Measurements from ENCODE around the gene GMCL1. TPM values are rescaled to one million over a fixed set of nuclear protein-coding genes. Genes with fewer than 3 reads are reported as not detected.

GMCL1 gene
- total RNA-seq, 1 donor from 2014 or later, result 12.7 TPM

GRCh38 chr2:69923116-69923515, 93.7 kb downstream of the GMCL1 start:
- Histone ChIP-seq H3K79me2 (ENCODE audit: insufficient read depth, low read length) (peaks cover 8% of the 10 kb centered on the region), H4K20me1 (ENCODE audit: insufficient read depth, low read length) (no peaks in the 10 kb centered on the region), H3K27ac (ENCODE audit: low read depth, low read length) (no peak overlapping the region), H3K4me1 (ENCODE audit: insufficient read depth, low read length) (peaks cover 5% of the 10 kb centered on the region), H3K4me2 (ENCODE audit: low read length) (no peak overlapping the region), H3K9me3 (ENCODE audit: insufficient read depth, low read depth, low read length) (no peaks in the 10 kb centered on the region), H2AFZ (ENCODE audit: low read depth, low read length) (no peak overlapping the region), H3K27me3 (ENCODE audit: insufficient read depth, low read length) (no peaks in the 10 kb centered on the region), H3K4me3 (ENCODE audit: insufficient read depth, low read depth, low read length) (no peak overlapping the region), H3K36me3 (ENCODE audit: insufficient read depth, low read length) (peaks cover 16% of the 10 kb centered on the region), H3K9ac (ENCODE audit: low read length) (no peak overlapping the region)
- no peak for DNase-seq (ENCODE audit: low read depth)
- Mint-ChIP-seq H3K36me3 (ENCODE audit: low read depth, unreplicated experiment) (peaks cover 12% of the 10 kb centered on the region), H3K4me3 (ENCODE audit: unreplicated experiment) (no peak overlapping the region), H3K27ac (ENCODE audit: unreplicated experiment) (no peak overlapping the region), H3K4me1 (ENCODE audit: low read depth, unreplicated experiment) (peaks cover 13% of the 10 kb centered on the region), H3K9me3 (ENCODE audit: unreplicated experiment) (no peaks in the 10 kb centered on the region), H3K27me3 (ENCODE audit: low read depth, unreplicated experiment) (no peaks in the 10 kb centered on the region)
- FAIRE-seq, result no peak
- TF ChIP-seq, protein P1, sequence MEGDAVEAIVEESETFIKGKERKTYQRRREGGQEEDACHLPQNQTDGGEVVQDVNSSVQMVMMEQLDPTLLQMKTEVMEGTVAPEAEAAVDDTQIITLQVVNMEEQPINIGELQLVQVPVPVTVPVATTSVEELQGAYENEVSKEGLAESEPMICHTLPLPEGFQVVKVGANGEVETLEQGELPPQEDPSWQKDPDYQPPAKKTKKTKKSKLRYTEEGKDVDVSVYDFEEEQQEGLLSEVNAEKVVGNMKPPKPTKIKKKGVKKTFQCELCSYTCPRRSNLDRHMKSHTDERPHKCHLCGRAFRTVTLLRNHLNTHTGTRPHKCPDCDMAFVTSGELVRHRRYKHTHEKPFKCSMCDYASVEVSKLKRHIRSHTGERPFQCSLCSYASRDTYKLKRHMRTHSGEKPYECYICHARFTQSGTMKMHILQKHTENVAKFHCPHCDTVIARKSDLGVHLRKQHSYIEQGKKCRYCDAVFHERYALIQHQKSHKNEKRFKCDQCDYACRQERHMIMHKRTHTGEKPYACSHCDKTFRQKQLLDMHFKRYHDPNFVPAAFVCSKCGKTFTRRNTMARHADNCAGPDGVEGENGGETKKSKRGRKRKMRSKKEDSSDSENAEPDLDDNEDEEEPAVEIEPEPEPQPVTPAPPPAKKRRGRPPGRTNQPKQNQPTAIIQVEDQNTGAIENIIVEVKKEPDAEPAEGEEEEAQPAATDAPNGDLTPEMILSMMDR (IDR thresholded peaks at IDR 0.05; ENCODE audit: insufficient read depth, low read depth, low read length), result no peak
- TF ChIP-seq EZH2 (IDR thresholded peaks at IDR 0.05; ENCODE audit: insufficient read depth, low read length), result no peak

DNA sequence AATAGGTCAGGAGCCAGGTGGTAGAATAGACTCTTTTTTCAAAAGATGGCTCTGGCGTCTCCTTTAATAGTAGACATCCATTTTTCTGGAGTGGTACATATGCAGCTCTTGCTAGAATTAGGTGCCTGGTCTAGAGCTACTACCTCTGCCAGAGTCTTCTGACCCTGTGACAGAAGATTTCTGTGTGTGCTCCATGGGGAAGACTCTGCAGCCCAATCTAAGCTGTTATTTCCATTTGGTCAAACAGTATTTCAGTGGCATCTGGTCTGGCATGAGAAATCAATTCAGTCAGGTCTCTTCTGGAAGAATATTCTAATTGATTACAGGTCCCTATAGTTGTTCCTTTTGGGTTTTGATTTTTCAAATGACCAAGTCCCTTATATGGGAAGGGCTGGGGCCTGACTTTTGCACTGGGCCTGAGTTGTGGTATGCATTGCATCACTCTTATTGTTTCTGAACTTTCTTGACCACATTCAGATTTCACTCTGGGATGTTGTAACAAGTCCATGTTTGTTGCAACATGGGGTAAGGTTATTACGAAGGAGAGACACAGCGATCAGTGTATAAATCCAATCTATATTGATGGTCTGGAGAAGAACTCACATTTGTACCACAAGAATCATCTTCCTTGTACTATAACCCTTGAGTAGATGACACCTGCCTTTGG, 97.5 kb downstream of the GMCL1 start:
- no peak for DNase-seq (ENCODE audit: low read depth)
- peaks cover 13% of the 10 kb centered on the region for H3K36me3 Mint-ChIP-seq (ENCODE audit: low read depth, unreplicated experiment)
- Histone ChIP-seq H4K20me1 (ENCODE audit: insufficient read depth, low read length) (no peaks in the 10 kb centered on the region), H3K9me3 (ENCODE audit: insufficient read depth, low read depth, low read length) (no peaks in the 10 kb centered on the region), H2AFZ (ENCODE audit: low read depth, low read length) (no peak overlapping the region), H3K27me3 (ENCODE audit: insufficient read depth, low read length) (no peaks in the 10 kb centered on the region), H3K4me3 (ENCODE audit: insufficient read depth, low read depth, low read length) (no peak overlapping the region), H3K79me2 (ENCODE audit: insufficient read depth, low read length) (peaks cover 4% of the 10 kb centered on the region), H3K4me2 (ENCODE audit: low read length) (no peak overlapping the region), H3K36me3 (ENCODE audit: insufficient read depth, low read length) (peaks cover 16% of the 10 kb centered on the region), H3K4me1 (ENCODE audit: insufficient read depth, low read length) (no peaks in the 10 kb centered on the region), H3K27ac (ENCODE audit: low read depth, low read length) (no peak overlapping the region), H3K9ac (ENCODE audit: low read length) (no peak overlapping the region)
- H3K4me1 Mint-ChIP-seq (ENCODE audit: low read depth, unreplicated experiment), result peaks cover 11% of the 10 kb centered on the region
- peak overlapping the region; percentile 44 for H3K27ac Mint-ChIP-seq (ENCODE audit: unreplicated experiment)
- peak overlapping the region; percentile 17 for H3K4me3 Mint-ChIP-seq (ENCODE audit: unreplicated experiment)
- FAIRE-seq, result peak; percentile 73
- no peak for TF ChIP-seq EZH2 (IDR thresholded peaks at IDR 0.05; ENCODE audit: insufficient read depth, low read length)
- TF ChIP-seq, protein P1 (IDR thresholded peaks at IDR 0.05; ENCODE audit: insufficient read depth, low read depth, low read length), result no peak
- no peaks in the 10 kb centered on the region for H3K9me3 Mint-ChIP-seq (ENCODE audit: unreplicated experiment)
- H3K27me3 Mint-ChIP-seq (ENCODE audit: low read depth, unreplicated experiment), result no peaks in the 10 kb centered on the region

Other genes with a start within 250 kb of the GMCL1 start
- 108 and 110 TPM in 2 replicates for gene AAK1, start 185.9 kb upstream of the GMCL1 start, total RNA-seq
- 122 and 132 TPM in 2 replicates for gene ANXA4, start 87.5 kb upstream of the GMCL1 start, total RNA-seq
- 67.7 and 69.3 TPM in 2 replicates for gene SNRNP27, start 64.3 kb downstream of the GMCL1 start, total RNA-seq
- gene MXD1, start 85.4 kb downstream of the GMCL1 start, total RNA-seq, result 26.2 and 29.2 TPM in 2 replicates
- 0.23 and 0.26 TPM in 2 replicates for gene ASPRV1, start 132.0 kb downstream of the GMCL1 start, total RNA-seq

Measured in astrocyte (in vitro differentiated cells and primary cell).